ENCODE data around the gene COPZ1.
A peak's percentile ranks its signal among the peaks of the same experiment; 100 is the strongest.
"Not testable (repeated sequence)": the region's sequence is repeated elsewhere in the genome, so short reads cannot be mapped to it uniquely, and the experiment has no call there.

COPZ1 gene

DNA sequence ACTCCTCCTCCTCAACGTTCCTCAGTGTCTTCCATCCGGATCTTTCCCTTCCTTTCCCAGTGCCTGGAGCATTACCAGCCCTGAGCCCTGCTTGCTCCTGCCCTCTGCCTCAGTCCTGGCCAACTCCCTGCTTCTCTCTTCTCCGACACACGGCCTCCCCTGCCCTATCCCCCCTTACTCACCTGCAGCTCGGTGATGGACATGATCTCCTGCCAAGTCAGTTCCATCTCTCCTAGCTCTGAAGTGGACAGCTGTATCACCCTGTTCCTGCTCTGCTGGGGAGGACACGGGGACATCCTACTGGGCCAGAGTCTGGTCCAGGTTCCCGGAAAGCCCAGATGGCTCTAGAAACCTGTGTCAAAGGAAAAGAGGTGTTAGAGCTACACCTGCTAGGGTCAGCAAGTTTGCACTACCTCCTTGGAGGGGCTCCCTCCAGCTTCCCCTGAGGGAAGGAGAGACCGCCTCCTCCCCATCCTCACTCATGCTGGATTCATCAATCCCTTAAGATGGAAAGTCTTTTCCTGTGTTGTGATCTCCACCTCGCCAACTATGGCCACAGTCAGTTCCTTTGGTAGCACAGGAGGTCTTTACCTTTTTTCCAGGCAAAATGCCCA lies 29.9 kb upstream of the COPZ1 start:
- DNase-seq: no peak

- no peak for DNase-seq
Observed at GRCh38 chr12:54296393-54297099, 28.4 kb upstream of the COPZ1 start.

DNA sequence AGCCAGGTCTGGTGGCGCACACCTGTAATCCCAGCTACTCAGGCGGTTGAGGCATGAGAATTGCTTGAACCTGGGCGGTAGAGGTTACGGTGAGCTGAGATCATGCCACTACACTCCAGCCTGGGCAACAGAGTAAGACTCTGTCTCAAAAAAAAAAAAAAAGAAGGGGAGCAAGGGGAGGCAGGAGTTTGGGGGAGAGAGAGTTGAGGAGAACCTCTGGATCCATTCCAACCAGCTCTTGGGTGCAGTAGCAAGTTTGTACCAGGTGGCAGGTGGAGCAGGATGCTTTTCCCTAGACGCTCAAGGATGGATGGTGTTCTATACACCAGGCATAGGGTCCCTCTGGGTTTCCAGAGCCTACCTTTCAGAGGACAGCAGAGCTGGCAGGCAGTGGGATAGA lies 26.0 kb upstream of the COPZ1 start:
- no peak for DNase-seq

GRCh38 chr12:54299515-54300224 lies 25.3 kb upstream of the COPZ1 start:
- DNase-seq: no peak

GRCh38 chr12:54300225-54300731 lies 24.7 kb upstream of the COPZ1 start:
- no peak for DNase-seq

DNA sequence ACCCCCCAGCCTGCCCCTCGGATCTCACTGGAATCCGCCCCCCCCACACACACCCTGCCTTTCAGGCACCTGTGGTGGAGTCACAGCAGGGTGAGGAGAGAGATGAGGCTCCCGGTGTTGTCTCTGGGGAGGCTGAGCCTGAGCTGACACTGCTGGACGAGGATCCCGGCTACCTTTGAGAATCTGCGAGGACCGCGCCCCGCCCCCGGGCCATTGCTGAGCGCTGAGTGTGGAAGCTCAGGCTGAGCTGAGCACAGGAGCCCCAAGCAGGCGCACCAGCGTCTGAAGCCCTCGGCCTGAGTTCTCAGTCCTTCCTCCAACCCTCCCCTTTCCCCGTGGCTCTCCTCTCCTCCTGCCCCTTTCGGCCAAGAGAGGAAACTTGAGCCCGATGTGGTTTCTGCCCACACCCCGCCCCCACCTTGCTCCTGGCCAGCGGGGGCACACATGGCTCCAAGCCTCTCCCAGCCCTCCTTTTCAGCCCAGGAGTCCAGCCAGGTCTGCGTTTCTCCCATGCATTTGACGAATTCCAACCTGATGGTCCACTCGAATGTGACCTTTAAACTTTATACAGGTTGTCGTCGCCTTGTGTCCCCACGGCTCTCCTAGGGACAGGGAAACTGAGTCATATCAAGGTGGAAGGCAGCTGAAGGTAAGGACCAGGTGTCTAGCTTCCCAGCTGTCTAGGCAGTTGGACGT lies 24.1 kb upstream of the COPZ1 start, which contains the start of gene NFE2:
Gene NFE2 (minus strand): TSS at position 284 of the 696 bp plus-strand sequence. CDS start 5,767 bp downstream, outside the sequence.
- DNase-seq: peak in 1 of 2 experiments; percentile 22

- DNase-seq: no peak
Observed at GRCh38 chr12:54301428-54302048, 23.4 kb upstream of the COPZ1 start.

- no peak for DNase-seq
Observed at GRCh38 chr12:54303640-54304039, 21.3 kb upstream of the COPZ1 start.

- no peak for DNase-seq
Observed at GRCh38 chr12:54304187-54304810, 20.6 kb upstream of the COPZ1 start.

GRCh38 chr12:54306925-54307741 lies 17.8 kb upstream of the COPZ1 start:
- no peak for DNase-seq

GRCh38 chr12:54311051-54311450 lies 13.9 kb upstream of the COPZ1 start:
- no peak for DNase-seq

- DNase-seq: not testable (repeated sequence)
Observed at GRCh38 chr12:54312309-54312708, 12.6 kb upstream of the COPZ1 start.

- no peak for DNase-seq
Observed at GRCh38 chr12:54321363-54321762, 3.6 kb upstream of the COPZ1 start.

DNA sequence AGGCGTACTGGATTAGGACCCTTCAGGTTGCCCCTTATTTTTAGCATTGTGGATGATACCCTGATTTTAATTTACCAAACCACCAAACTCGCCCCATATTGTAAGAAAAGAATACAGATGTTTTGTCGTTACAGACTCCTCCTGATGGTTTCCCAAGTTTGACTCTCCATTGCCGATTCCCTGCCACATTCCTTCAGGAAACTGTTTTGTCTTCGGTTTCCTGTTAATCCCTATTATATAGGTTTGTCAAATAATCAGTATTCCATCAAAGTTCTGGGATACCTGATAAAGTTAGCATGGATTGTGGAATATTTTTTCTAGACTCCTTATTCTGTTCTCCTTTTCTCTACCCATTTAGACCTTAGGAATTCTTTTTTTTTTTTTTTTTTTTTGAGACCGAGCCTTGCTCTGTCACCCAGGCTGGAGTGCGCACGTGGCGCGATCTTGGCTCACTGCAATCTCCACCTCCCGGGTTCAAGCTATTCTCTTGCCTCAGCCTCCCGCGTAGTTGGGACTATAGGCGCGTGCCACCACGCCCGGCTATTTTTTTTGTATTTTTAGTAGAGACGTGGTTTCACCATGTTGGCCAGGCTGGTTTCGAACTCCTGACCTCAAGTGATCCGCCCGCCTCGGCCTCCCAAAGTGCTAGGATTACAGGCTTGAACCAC lies 645 bp downstream of the COPZ1 start:
- not testable (repeated sequence) for DNase-seq

- DNase-seq: no peak
Observed at GRCh38 chr12:54328595-54329337, 3.8 kb downstream of the COPZ1 start.

DNA sequence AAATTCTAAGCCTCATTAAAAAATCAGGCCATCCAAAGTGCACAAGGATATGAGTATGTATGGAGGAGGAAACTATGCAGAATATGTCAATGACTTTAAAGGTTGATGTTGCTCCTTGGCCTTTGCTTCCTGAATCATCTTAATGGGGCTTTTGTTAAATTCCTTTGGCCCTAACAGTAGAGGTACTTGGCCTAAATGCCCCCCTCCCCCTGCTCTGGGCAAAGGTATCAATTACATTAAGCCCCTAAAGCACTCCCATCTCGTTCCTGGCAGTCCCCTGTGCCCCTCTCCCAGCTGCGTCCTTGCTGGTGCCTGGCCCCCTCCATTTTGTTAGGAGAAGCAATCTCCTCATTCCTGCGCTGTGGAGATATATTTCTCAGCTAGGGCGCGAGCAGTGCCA lies 4.8 kb downstream of the COPZ1 start:
- DNase-seq: no peak

- DNase-seq: no peak
Observed at GRCh38 chr12:54330442-54330841, 5.5 kb downstream of the COPZ1 start.

DNA sequence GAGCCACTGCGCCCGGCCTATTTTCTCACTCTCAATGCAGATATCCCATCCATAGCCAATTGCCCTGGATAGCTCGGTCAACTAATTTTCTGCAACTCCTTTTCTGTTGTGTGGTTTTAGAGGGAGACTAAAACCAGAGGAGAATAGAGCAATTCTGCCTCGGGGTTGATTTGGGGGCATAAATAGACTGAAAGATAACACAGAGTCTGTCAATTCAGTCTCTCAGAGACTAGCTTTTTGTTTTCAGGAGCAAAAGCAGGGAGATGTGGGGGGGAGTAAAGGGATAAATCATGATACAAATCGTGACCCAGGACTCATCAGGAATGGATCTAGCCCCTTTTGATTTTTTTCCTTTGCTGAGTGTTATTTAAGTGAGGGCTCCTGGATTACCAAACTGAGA lies 6.5 kb downstream of the COPZ1 start:
- DNase-seq: no peak

- no peak for DNase-seq
Observed at GRCh38 chr12:54333420-54334034, 8.6 kb downstream of the COPZ1 start.

All from activated CD4-positive, alpha-beta T cell treated with anti-CD3 and anti-CD28 coated beads, Interleukin-2, amount 50 U/mL, for 4 hours (primary cell).